Natural killer cell (primary cell): Measurements from ENCODE around the gene HDGFL3. TPM values are rescaled to one million over a fixed set of nuclear protein-coding genes. Genes with fewer than 3 reads are reported as not detected.

ENCODE experiments used
- ATAC-seq, 3 donors: fragments of 150-1000 bp in 2 of 3; fragments of 200-7000 bp in 1 of 3; cut with Tn5 transposase; 1 replicate in 1 of 3; 2 replicates in 2 of 3; pipeline ENCODE4 v1.10.0; 2021; ENCODE audit warnings: mild to moderate bottlenecking in 2 of 3, moderate library complexity in 2 of 3
- DNase-seq, 2 donors: peaks; one replicate each; pipeline versions ENCODE4 v3.0.0 to v3.0.0-alpha.2; 2013 to 2021; ENCODE audit warnings: mixed read lengths in 1 of 2
- H3K27ac ChIP-seq: one replicate; pipeline ENCODE4 v1.5.1; 2013; ENCODE audit warnings: mild to moderate bottlenecking, low read length
- H3K27me3 ChIP-seq: one replicate; pipeline ENCODE4 v1.6.1; 2013; ENCODE audit warnings: low read length; ENCODE audit not compliant: control insufficient read depth, insufficient read depth
- H3K36me3 ChIP-seq: one replicate; pipeline ENCODE4 v1.6.1; 2013; ENCODE audit warnings: low read length; ENCODE audit not compliant: control insufficient read depth, insufficient read depth
- H3K4me1 ChIP-seq: one replicate; pipeline ENCODE4 v1.6.1; 2013; ENCODE audit warnings: low read length; ENCODE audit not compliant: control insufficient read depth, insufficient read depth
- H3K4me3 ChIP-seq: one replicate; pipeline ENCODE4 v1.5.1; 2013; ENCODE audit warnings: low read length
- H3K9me3 ChIP-seq: one replicate; pipeline ENCODE4 v1.6.1; 2013; ENCODE audit warnings: low read length; ENCODE audit not compliant: control insufficient read depth, insufficient read depth
- H3K27ac Mint-ChIP-seq, 2 donors: one replicate each; pipeline ENCODE4 v1.8.0; 2022; ENCODE audit warnings: mild to moderate bottlenecking in 2 of 2, mixed read lengths in 2 of 2, moderate library complexity in 1 of 2
- H3K27me3 Mint-ChIP-seq, 2 donors: one replicate each; pipeline ENCODE4 v1.8.0; 2022; ENCODE audit warnings: low read depth in 2 of 2, mixed read lengths in 2 of 2
- H3K36me3 Mint-ChIP-seq: one replicate; pipeline ENCODE4 v1.8.0; 2022; ENCODE audit warnings: mixed read lengths
- H3K4me1 Mint-ChIP-seq, 2 donors: one replicate each; pipeline ENCODE4 v1.8.0; 2022; ENCODE audit warnings: mixed read lengths in 2 of 2
- H3K4me3 Mint-ChIP-seq: one replicate; pipeline ENCODE4 v1.8.0; 2022; ENCODE audit warnings: mild to moderate bottlenecking, moderate library complexity, mixed read lengths
- H3K9me3 Mint-ChIP-seq, 2 donors: one replicate each; pipeline ENCODE4 v1.8.0; 2022; ENCODE audit warnings: mixed read lengths in 2 of 2
- WGBS: methylation state at CpG from one replicate; pipeline ENCODE4 v1.1.7; 2013; ENCODE audit warnings: missing lambda C conversion rate; ENCODE audit not compliant: insufficient coverage; 5-methylcytosine and 5-hydroxymethylcytosine counted together
- intact Hi-C: fragments of 100-400 bp; cut with micrococcal nuclease; formaldehyde crosslinking; loops from one replicate; pipeline ENCODE4 v1.14.2; 2022
- total RNA-seq, 4 donors: library from RNA; stranded (reverse); fragments of 120-200 nt in 1 of 4; gene quantifications; one replicate each; pipeline versions ENCODE4 v1.2.3 to v1.2.4, GENCODE V29; 2013 to 2022
- TF ChIP-seq, protein P1 (sequence below): fragments of 200-600 bp; IDR thresholded peaks from one replicate; pipeline ENCODE4 v1.8.0; 2022; ENCODE audit warnings: antibody characterized with exemption

Gene HDGFL3
- total RNA-seq, 3 donors from 2014 or later (not counting 1 experiment from before 2014, with no cell fraction given) = 13.0 to 25.3 (median 21.4) TPM

DNA sequence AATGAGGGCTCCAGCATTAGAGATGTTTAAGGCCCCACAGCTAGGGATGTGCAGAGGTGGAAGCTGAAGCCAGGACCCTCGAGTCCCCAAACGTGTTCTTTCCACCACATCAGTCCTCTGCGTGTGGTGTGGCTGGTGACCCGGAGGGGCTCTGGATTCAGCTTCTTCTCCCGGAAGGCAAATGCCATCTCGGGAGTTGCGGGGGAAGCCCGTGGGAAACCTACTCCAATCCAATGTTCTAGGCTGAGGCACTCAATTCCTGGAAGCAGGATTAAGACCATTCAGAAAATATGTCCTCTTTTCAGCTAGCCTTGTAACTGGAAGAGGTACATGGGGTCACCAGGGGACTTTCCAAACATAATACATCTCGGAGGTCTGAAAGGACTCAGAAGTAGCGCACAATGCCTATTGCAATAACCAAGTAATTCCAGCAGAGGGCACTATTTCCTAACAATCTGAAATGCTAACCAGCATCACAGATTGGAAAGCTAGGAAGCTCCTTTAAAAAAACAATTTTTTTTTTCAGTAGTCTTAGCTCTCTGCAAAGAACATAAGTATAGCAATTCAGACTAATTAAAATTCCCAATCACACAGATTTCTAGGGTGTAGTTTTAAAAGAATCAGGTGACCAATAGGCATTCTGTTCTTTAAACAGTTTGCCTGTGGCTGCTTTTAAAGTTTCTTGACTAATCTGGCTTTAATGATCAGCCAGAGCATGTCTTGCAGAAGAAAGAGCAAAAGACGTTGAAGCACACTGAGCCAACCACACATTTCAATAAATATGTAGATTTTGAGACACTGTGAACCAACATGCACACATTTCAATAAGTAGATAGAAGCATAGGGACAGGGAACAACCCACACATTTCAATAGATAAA lies 40.8 kb upstream of the HDGFL3 start:
- Mint-ChIP-seq H3K36me3 (no peaks in the 10 kb centered on the region), H3K9me3 (no peaks in the 10 kb centered on the region), H3K27ac (no peak overlapping the region), H3K4me3 (no peak overlapping the region), H3K27me3 (peaks cover 37 to 44% of the 10 kb centered on the region in 2 donors), H3K4me1 (no peaks in the 10 kb centered on the region)
- TF ChIP-seq, protein P1, sequence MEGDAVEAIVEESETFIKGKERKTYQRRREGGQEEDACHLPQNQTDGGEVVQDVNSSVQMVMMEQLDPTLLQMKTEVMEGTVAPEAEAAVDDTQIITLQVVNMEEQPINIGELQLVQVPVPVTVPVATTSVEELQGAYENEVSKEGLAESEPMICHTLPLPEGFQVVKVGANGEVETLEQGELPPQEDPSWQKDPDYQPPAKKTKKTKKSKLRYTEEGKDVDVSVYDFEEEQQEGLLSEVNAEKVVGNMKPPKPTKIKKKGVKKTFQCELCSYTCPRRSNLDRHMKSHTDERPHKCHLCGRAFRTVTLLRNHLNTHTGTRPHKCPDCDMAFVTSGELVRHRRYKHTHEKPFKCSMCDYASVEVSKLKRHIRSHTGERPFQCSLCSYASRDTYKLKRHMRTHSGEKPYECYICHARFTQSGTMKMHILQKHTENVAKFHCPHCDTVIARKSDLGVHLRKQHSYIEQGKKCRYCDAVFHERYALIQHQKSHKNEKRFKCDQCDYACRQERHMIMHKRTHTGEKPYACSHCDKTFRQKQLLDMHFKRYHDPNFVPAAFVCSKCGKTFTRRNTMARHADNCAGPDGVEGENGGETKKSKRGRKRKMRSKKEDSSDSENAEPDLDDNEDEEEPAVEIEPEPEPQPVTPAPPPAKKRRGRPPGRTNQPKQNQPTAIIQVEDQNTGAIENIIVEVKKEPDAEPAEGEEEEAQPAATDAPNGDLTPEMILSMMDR = peak; percentile 97
- Histone ChIP-seq H3K9me3 (no peaks in the 10 kb centered on the region), H3K4me1 (no peaks in the 10 kb centered on the region), H3K36me3 (no peaks in the 10 kb centered on the region), H3K27ac (no peak overlapping the region), H3K27me3 (peaks cover 6% of the 10 kb centered on the region), H3K4me3 (no peak overlapping the region)
- peak in 1 of 2 donors; percentile 64 for DNase-seq
- WGBS = 48% methylated on average over 11 of the region's 11 CpGs
- intact Hi-C loops = loop anchor here (5.0 kb wide), 1 partner anchor 309 kb away; no protein-coding TSS in a partner anchor
- ATAC-seq = peak in 2 of 3 donors; percentile 56 to 76

DNA sequence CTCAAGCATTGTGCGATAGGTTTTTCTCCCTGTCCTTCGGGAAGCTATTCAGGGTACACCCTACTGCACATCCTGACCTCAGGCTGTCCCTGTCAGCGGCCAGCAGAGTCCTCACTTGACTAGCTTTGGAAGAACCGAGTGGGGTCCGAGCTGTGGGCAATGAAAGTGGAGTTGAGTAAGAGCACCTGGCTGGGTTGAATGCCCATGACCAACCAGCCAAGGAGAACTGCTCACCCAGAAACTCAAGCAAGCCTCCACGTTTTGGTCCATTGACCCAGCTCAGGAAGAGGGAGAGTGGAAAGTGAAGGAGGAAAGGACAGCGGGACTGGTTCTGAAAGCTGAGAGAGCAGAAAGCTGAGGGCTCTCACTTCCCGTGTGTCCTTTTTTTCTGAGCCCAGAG lies 36.0 kb upstream of the HDGFL3 start:
- Mint-ChIP-seq H3K27ac (no peak overlapping the region), H3K4me3 (no peak overlapping the region), H3K4me1 (no peaks in the 10 kb centered on the region), H3K9me3 (no peaks in the 10 kb centered on the region), H3K27me3 (peaks cover 25 to 63% of the 10 kb centered on the region in 2 donors), H3K36me3 (no peaks in the 10 kb centered on the region)
- no peak for ATAC-seq
- peaks cover 6% of the 10 kb centered on the region for H3K27me3 ChIP-seq
- H3K4me3 ChIP-seq = no peak overlapping the region
- H3K27ac ChIP-seq = no peak overlapping the region
- intact Hi-C loops = no loop called here
- WGBS = 79% methylated on average over 8 of the region's 8 CpGs
- H3K36me3 ChIP-seq = no peaks in the 10 kb centered on the region
- no peaks in the 10 kb centered on the region for H3K4me1 ChIP-seq
- DNase-seq = no peak
- TF ChIP-seq, protein P1 = no peak
- H3K9me3 ChIP-seq = no peaks in the 10 kb centered on the region

DNA sequence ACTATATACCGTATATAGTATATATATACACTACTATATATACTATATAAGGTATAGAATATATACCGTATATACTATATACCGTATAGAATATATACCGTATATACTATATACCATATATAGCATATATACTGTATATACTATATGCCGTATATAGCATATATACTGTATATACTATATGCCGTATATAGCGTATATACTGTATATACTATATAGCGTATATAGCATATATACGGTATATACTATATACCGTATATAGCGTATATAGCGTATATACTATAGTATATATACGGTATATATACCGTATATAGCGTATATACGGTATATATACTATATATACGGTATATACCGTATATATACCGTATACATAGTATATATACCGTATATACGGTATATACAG lies 22.6 kb upstream of the HDGFL3 start:
- Mint-ChIP-seq H3K4me3 (no peak overlapping the region), H3K9me3 (no peaks in the 10 kb centered on the region), H3K27me3 (peaks cover 0 to under 1% of the 10 kb centered on the region in 2 donors), H3K27ac (no peak overlapping the region), H3K36me3 (no peaks in the 10 kb centered on the region), H3K4me1 (no peaks in the 10 kb centered on the region)
- WGBS = no CpG with 5 or more reads among the region's 21 CpGs
- Histone ChIP-seq H3K27ac (no peak overlapping the region), H3K9me3 (no peaks in the 10 kb centered on the region), H3K4me3 (no peak overlapping the region), H3K27me3 (peaks cover 3% of the 10 kb centered on the region), H3K36me3 (no peaks in the 10 kb centered on the region), H3K4me1 (no peaks in the 10 kb centered on the region)
- intact Hi-C loops = no loop called here
- ATAC-seq = no peak
- TF ChIP-seq, protein P1 = no peak
- no peak for DNase-seq
